ENCODE measurements around the gene PCDH12.

PCDH12 gene

GRCh38 chr5:141989720-141990119, 31.7 kb upstream of the PCDH12 start:
- Histone ChIP-seq H3K9ac (ENCODE audit: low read depth, low read length) (no peak overlapping the region), H3K4me1 (ENCODE audit: control insufficient read depth, insufficient read depth, low read length) (no peaks in the 10 kb centered on the region), H3K36me3 (ENCODE audit: insufficient read depth, low read length) (peaks cover 58% of the 10 kb centered on the region), H3K27me3 (ENCODE audit: control insufficient read depth, insufficient read depth, low read length) (no peaks in the 10 kb centered on the region), H3K9me3 (replicated peaks; ENCODE audit: low read length) (no peaks in the 10 kb centered on the region), H3K4me3 (ENCODE audit: low read length) (no peak overlapping the region), H3K4me2 (ENCODE audit: low read length) (no peak overlapping the region)

GRCh38 chr5:141986072-141986471, 28.1 kb upstream of the PCDH12 start:
- H3K36me3 ChIP-seq (ENCODE audit: insufficient read depth, low read length): peaks cover 66% of the 10 kb centered on the region
- no peak overlapping the region for H3K4me2 ChIP-seq (ENCODE audit: low read length)
- no peaks in the 10 kb centered on the region for H3K4me1 ChIP-seq (ENCODE audit: control insufficient read depth, insufficient read depth, low read length)
- no peaks in the 10 kb centered on the region for H3K9me3 ChIP-seq (replicated peaks; ENCODE audit: low read length)
- H3K9ac ChIP-seq (ENCODE audit: low read depth, low read length): no peak overlapping the region
- no peaks in the 10 kb centered on the region for H3K27me3 ChIP-seq (ENCODE audit: control insufficient read depth, insufficient read depth, low read length)
- no peak overlapping the region for H3K4me3 ChIP-seq (ENCODE audit: low read length)

DNA sequence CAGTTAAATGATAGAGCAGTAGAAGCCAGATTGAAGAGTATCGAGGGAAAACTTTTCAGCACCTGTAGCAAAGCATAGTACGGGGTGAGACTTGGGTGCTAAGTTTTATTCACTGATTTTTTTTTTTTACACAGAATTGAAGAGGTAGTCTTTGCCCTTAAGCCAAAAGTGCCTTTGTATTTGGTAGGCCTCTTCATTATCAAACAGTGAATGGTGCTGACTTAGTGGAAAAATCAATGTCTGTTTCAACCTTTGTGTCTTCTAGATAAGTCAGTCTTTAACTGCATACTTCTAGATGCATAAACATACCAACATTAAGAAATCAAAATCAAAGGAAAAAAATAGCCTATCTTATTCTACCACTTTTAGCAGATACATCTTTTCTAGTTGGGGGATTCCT, 24.6 kb upstream of the PCDH12 start:
- Histone ChIP-seq H3K4me3 (ENCODE audit: low read length) (no peak overlapping the region), H3K4me1 (ENCODE audit: control insufficient read depth, insufficient read depth, low read length) (no peaks in the 10 kb centered on the region), H3K9me3 (replicated peaks; ENCODE audit: low read length) (no peaks in the 10 kb centered on the region), H3K27me3 (ENCODE audit: control insufficient read depth, insufficient read depth, low read length) (no peaks in the 10 kb centered on the region), H3K4me2 (ENCODE audit: low read length) (no peak overlapping the region), H3K9ac (ENCODE audit: low read depth, low read length) (no peak overlapping the region), H3K36me3 (ENCODE audit: insufficient read depth, low read length) (peaks cover 93% of the 10 kb centered on the region)

DNA sequence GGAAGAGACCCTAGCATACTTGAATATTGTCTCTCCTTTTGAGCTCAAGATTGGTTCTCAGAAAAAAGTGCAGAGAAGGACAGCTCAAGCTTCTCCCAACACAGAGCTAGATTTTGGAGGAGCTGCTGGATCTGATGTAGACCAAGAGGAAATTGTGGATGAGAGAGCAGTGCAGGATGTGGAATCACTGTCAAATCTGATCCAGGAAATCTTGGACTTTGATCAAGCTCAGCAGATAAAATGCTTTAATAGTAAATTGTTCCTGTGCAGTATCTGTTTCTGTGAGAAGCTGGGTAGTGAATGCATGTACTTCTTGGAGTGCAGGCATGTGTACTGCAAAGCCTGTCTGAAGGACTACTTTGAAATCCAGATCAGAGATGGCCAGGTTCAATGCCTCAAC, 20.4 kb upstream of the PCDH12 start:
- Histone ChIP-seq H3K36me3 (ENCODE audit: insufficient read depth, low read length) (peaks cover 85% of the 10 kb centered on the region), H3K9me3 (replicated peaks; ENCODE audit: low read length) (no peaks in the 10 kb centered on the region), H3K27me3 (ENCODE audit: control insufficient read depth, insufficient read depth, low read length) (no peaks in the 10 kb centered on the region), H3K9ac (ENCODE audit: low read depth, low read length) (no peak overlapping the region), H3K4me3 (ENCODE audit: low read length) (no peak overlapping the region), H3K4me2 (ENCODE audit: low read length) (no peak overlapping the region), H3K4me1 (ENCODE audit: control insufficient read depth, insufficient read depth, low read length) (peaks cover 14% of the 10 kb centered on the region)

DNA sequence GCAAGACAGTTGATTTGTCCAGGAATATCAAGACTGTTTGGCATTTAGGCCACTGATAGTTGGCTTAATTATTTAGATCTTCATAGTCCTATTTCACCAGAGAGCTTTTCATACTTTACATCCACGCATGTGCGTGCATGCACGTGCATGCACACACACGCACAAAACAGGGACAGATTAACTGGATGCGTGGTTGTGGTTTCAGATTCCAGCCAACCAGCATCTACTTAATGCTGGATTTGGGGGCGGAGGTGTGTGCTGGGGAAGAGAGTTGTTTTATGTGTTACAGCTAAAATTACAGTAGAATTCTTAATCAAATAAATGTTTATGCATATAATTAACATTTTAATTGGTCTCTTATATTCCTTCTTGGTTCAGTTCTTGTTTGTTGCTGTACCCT, 18.2 kb upstream of the PCDH12 start:
- Histone ChIP-seq H3K36me3 (ENCODE audit: insufficient read depth, low read length) (peaks cover 68% of the 10 kb centered on the region), H3K4me2 (ENCODE audit: low read length) (no peak overlapping the region), H3K9me3 (replicated peaks; ENCODE audit: low read length) (no peaks in the 10 kb centered on the region), H3K9ac (ENCODE audit: low read depth, low read length) (no peak overlapping the region), H3K4me1 (ENCODE audit: control insufficient read depth, insufficient read depth, low read length) (peaks cover 15% of the 10 kb centered on the region), H3K27me3 (ENCODE audit: control insufficient read depth, insufficient read depth, low read length) (no peaks in the 10 kb centered on the region), H3K4me3 (ENCODE audit: low read length) (no peak overlapping the region)

- H3K9me3 ChIP-seq (replicated peaks; ENCODE audit: low read length): no peaks in the 10 kb centered on the region
- H3K4me3 ChIP-seq (ENCODE audit: low read length): no peak overlapping the region
- peaks cover 48% of the 10 kb centered on the region for H3K36me3 ChIP-seq (ENCODE audit: insufficient read depth, low read length)
- no peak overlapping the region for H3K9ac ChIP-seq (ENCODE audit: low read depth, low read length)
- peak overlapping the region; percentile 52 for H3K4me2 ChIP-seq (ENCODE audit: low read length)
- no peaks in the 10 kb centered on the region for H3K27me3 ChIP-seq (ENCODE audit: control insufficient read depth, insufficient read depth, low read length)
- H3K4me1 ChIP-seq (ENCODE audit: control insufficient read depth, insufficient read depth, low read length): peaks cover 25% of the 10 kb centered on the region
Observed at GRCh38 chr5:141973871-141974595, 16.0 kb upstream of the PCDH12 start.

GRCh38 chr5:141969783-141970771, 12.1 kb upstream of the PCDH12 start:
- Histone ChIP-seq H3K4me2 (ENCODE audit: low read length) (peak overlapping the region; percentile 100), H3K4me3 (ENCODE audit: low read length) (peak overlapping the region; percentile 88), H3K27me3 (ENCODE audit: control insufficient read depth, insufficient read depth, low read length) (no peaks in the 10 kb centered on the region), H3K4me1 (ENCODE audit: control insufficient read depth, insufficient read depth, low read length) (peaks cover 34% of the 10 kb centered on the region), H3K9ac (ENCODE audit: low read depth, low read length) (peak overlapping the region; percentile 99), H3K36me3 (ENCODE audit: insufficient read depth, low read length) (peaks cover 14% of the 10 kb centered on the region), H3K9me3 (replicated peaks; ENCODE audit: low read length) (no peaks in the 10 kb centered on the region)

DNA sequence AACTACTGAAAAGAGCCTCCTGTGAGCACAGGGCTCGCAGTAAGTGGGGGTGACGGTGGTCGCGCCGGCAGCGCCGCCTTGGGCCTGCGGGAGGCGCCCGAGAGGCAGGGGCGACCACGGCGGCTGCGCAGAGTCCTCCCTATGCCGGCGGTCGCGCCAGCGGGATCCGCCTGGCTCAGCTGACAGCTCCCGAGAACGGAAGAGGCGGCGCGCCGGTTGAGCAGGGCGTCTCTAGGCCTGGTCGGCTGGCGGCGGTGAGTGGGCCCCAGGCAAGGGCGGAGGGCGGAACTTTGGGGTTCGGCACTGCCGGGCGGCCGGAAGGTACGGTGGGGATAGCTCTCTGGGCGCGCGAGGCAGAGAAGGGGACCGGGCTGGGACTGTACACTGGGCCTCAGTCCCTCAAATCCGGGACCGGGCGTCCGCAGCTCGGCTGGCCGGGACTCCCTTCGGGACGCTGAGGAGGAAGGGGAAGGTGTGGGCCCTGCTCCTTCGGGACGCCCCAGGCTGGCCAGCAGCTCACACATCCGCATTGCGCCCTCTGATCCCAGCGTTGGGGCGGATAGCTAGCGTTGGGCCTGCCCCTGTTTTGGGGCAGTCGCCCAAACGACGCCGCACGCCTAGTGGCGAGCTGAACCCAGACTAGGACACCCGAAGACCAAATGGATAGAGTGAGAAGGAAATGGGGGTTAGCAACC, 11.1 kb upstream of the PCDH12 start, which contains the start of gene RNF14:
TSS of gene RNF14 (plus strand) at position 192 of the 695 bp plus-strand sequence. CDS start 4,484 bp downstream, outside the sequence.
- peak within 1 kb of the TSS; percentile 88 for H3K4me3 ChIP-seq (ENCODE audit: low read length)

GRCh38 chr5:141966963-141967333, 8.9 kb upstream of the PCDH12 start:
- Histone ChIP-seq H3K9ac (ENCODE audit: low read depth, low read length) (no peak overlapping the region), H3K4me3 (ENCODE audit: low read length) (no peak overlapping the region), H3K36me3 (ENCODE audit: insufficient read depth, low read length) (peaks cover under 1% of the 10 kb centered on the region), H3K9me3 (replicated peaks; ENCODE audit: low read length) (no peaks in the 10 kb centered on the region), H3K4me2 (ENCODE audit: low read length) (no peak overlapping the region), H3K4me1 (ENCODE audit: control insufficient read depth, insufficient read depth, low read length) (peaks cover 24% of the 10 kb centered on the region), H3K27me3 (ENCODE audit: control insufficient read depth, insufficient read depth, low read length) (no peaks in the 10 kb centered on the region)

More for the DNA sequence above, 11.1 kb upstream of the PCDH12 start, which contains the start of gene RNF14:
- H3K4me2 ChIP-seq (ENCODE audit: low read length): peak within 1 kb of the TSS; percentile 100
- H3K27me3 ChIP-seq (ENCODE audit: control insufficient read depth, insufficient read depth, low read length): no peaks in the 10 kb centered on the region
- peak within 1 kb of the TSS; percentile 99 for H3K9ac ChIP-seq (ENCODE audit: low read depth, low read length)
- peaks cover 29% of the 10 kb centered on the region for H3K4me1 ChIP-seq (ENCODE audit: control insufficient read depth, insufficient read depth, low read length)
- peaks cover 4% of the 10 kb centered on the region for H3K36me3 ChIP-seq (ENCODE audit: insufficient read depth, low read length)
- no peaks in the 10 kb centered on the region for H3K9me3 ChIP-seq (replicated peaks; ENCODE audit: low read length)

GRCh38 chr5:141966275-141966962, 8.4 kb upstream of the PCDH12 start:
- H3K4me2 ChIP-seq (ENCODE audit: low read length): no peak overlapping the region
- no peaks in the 10 kb centered on the region for H3K27me3 ChIP-seq (ENCODE audit: control insufficient read depth, insufficient read depth, low read length)
- H3K9me3 ChIP-seq (replicated peaks; ENCODE audit: low read length): no peaks in the 10 kb centered on the region
- no peaks in the 10 kb centered on the region for H3K36me3 ChIP-seq (ENCODE audit: insufficient read depth, low read length)
- peaks cover 24% of the 10 kb centered on the region for H3K4me1 ChIP-seq (ENCODE audit: control insufficient read depth, insufficient read depth, low read length)
- H3K4me3 ChIP-seq (ENCODE audit: low read length): no peak overlapping the region
- no peak overlapping the region for H3K9ac ChIP-seq (ENCODE audit: low read depth, low read length)
